GM23338 (cell line): ENCODE results near the gene CDK5R1.
A peak's percentile ranks its signal among the peaks of the same experiment; 100 is the strongest.

Experiments
- CREB1 ChIP-seq: fragments of 250-450 bp; sonication (Bioruptor Pico); IDR thresholded peaks from 2 replicates; pipeline ENCODE4 v1.5.0; 2020; ENCODE audit warnings: low read depth, mild to moderate bottlenecking, moderate library complexity
- CTCF ChIP-seq, 2 experiments: fragments of 200-600 bp in 1 of 2; sonication (generic) in 1 of 2; conservative IDR thresholded peaks; 2 replicates each; pipeline versions ENCODE4 v1.5.1 to v1.6.1; 2016 to 2017; ENCODE audit warnings: antibody characterized with exemption in 2 of 2, low read depth in 2 of 2, mild to moderate bottlenecking in 2 of 2, moderate library complexity in 1 of 2
- ETS1 ChIP-seq: IDR thresholded peaks from 2 replicates; pipeline ENCODE4 v1.6.1; 2016; ENCODE audit warnings: antibody characterized with exemption
- EZH2 ChIP-seq: fragments of 200-600 bp; sonication (generic); IDR thresholded peaks from one replicate; pipeline ENCODE4 v1.8.0; 2017; ENCODE audit warnings: antibody characterized with exemption, mild to moderate bottlenecking, low read depth; ENCODE audit not compliant: unreplicated experiment
- EZH2phosphoT487 ChIP-seq: fragments of 200-600 bp; sonication (generic); IDR thresholded peaks from one replicate; pipeline ENCODE4 v1.8.1; 2018; ENCODE audit warnings: antibody characterized with exemption; ENCODE audit not compliant: unreplicated experiment
- JUNB ChIP-seq: IDR thresholded peaks from one replicate; pipeline ENCODE4 v1.6.1; 2016; ENCODE audit warnings: antibody characterized with exemption; ENCODE audit not compliant: unreplicated experiment
- POLR2AphosphoS5 ChIP-seq: IDR thresholded peaks from 2 replicates; pipeline ENCODE4 v1.6.1; 2016; ENCODE audit warnings: antibody characterized with exemption, low read depth
- TF ChIP-seq, protein P1 (sequence below): IDR thresholded peaks from one replicate; pipeline ENCODE4 v1.6.1; 2018; ENCODE audit warnings: antibody characterized with exemption; ENCODE audit not compliant: unreplicated experiment

- TF ChIP-seq CTCF (conservative IDR thresholded peaks at IDR 0.05; ENCODE audit: low read depth in 2 of 2): no peak
- TF ChIP-seq POLR2AphosphoS5: 0 out of 2 replicates have a peak, but pooled peaks have one; percentile 21
- TF ChIP-seq EZH2: no peak
- no peak for TF ChIP-seq CREB1 (CRISPR knock-in tag)
- TF ChIP-seq ETS1: no peak
- no peak for TF ChIP-seq EZH2phosphoT487
- TF ChIP-seq, protein P1, sequence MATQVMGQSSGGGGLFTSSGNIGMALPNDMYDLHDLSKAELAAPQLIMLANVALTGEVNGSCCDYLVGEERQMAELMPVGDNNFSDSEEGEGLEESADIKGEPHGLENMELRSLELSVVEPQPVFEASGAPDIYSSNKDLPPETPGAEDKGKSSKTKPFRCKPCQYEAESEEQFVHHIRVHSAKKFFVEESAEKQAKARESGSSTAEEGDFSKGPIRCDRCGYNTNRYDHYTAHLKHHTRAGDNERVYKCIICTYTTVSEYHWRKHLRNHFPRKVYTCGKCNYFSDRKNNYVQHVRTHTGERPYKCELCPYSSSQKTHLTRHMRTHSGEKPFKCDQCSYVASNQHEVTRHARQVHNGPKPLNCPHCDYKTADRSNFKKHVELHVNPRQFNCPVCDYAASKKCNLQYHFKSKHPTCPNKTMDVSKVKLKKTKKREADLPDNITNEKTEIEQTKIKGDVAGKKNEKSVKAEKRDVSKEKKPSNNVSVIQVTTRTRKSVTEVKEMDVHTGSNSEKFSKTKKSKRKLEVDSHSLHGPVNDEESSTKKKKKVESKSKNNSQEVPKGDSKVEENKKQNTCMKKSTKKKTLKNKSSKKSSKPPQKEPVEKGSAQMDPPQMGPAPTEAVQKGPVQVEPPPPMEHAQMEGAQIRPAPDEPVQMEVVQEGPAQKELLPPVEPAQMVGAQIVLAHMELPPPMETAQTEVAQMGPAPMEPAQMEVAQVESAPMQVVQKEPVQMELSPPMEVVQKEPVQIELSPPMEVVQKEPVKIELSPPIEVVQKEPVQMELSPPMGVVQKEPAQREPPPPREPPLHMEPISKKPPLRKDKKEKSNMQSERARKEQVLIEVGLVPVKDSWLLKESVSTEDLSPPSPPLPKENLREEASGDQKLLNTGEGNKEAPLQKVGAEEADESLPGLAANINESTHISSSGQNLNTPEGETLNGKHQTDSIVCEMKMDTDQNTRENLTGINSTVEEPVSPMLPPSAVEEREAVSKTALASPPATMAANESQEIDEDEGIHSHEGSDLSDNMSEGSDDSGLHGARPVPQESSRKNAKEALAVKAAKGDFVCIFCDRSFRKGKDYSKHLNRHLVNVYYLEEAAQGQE: peak; percentile 62
- no peak for TF ChIP-seq JUNB
Observed at GRCh38 chr17:32486701-32487472, at the start of gene CDK5R1.
